ENCODE measurements around the gene HOOK2. TPM values are rescaled to one million over a fixed set of nuclear protein-coding genes. Genes with fewer than 3 reads are reported as not detected.

HOOK2 gene
- total and polyA plus RNA-seq, 2 of the 4 experiments (the other 2 are of a cell fraction): 7.5 to 21.6 TPM

- TF ChIP-seq MXI1 (IDR thresholded peaks at IDR 0.05; ENCODE audit: borderline replicate concordance, low read depth, low read length) (peak; percentile 73), FOS (IDR thresholded peaks at IDR 0.05; ENCODE audit: low read depth, low read length) (peak; percentile 97), MAFK (IDR thresholded peaks at IDR 0.05; ENCODE audit: low read depth, low read length) (no peak), MAZ (IDR thresholded peaks at IDR 0.05; ENCODE audit: borderline replicate concordance, low read depth, low read length) (peak; percentile 99)
Observed at GRCh38 chr19:12782424-12783290, 7.3 kb upstream of the HOOK2 start (continued).

- WGBS, 2 experiments (ENCODE audit: extremely low coverage in 2 of 2, insufficient read length in 1 of 2): 7% methylated on average over 10 of the region's 12 CpGs; no CpG with 5 or more reads in 1 of the 2 experiments
- Histone ChIP-seq H3K18ac (ENCODE audit: low read depth, low read length) (peak overlapping the region; percentile 99), H2AFZ (replicated peaks; ENCODE audit: low read length, poor library complexity) (peak overlapping the region; percentile 97), H3K56ac (ENCODE audit: extremely low read depth, insufficient read depth, low read length) (peak overlapping the region; percentile 82), H3K27ac (ENCODE audit: insufficient read depth, low read length) (peak overlapping the region; percentile 89), H4K91ac (ENCODE audit: insufficient read depth, low read depth, low read length) (peak overlapping the region; percentile 97), H3K9me1 (ENCODE audit: insufficient read depth, low read length) (peaks cover 36% of the 10 kb centered on the region), H3K4me1 (ENCODE audit: control insufficient read depth, insufficient read depth, low read length) (peaks cover 49% of the 10 kb centered on the region), H3K9ac (ENCODE audit: low read depth, low read length) (peak overlapping the region; percentile 79), H3K36me3 (ENCODE audit: control insufficient read depth, insufficient read depth, low read length) (no peaks in the 10 kb centered on the region), H3K14ac (replicated peaks; ENCODE audit: low read depth, low read length) (peak overlapping the region; percentile 99), H3K4ac (ENCODE audit: low read depth, low read length) (peak overlapping the region; percentile 100), H2BK15ac (ENCODE audit: low read depth, low read length) (peak overlapping the region; percentile 94), H4K20me1 (ENCODE audit: insufficient read depth, low read length) (peaks cover 3% of the 10 kb centered on the region; the same call in 1 of the 2 replicates), H3K79me1 (ENCODE audit: low read depth in 1 of 2, low read length in 2 of 2) (peaks cover 0 to 45% of the 10 kb centered on the region in 2 experiments; a peak in 3 of 4 replicates), H2AK5ac (ENCODE audit: low read depth, low read length) (peak overlapping the region; percentile 99), H3K4me2 (ENCODE audit: low read depth, low read length) (peak overlapping the region; percentile 96), H4K8ac (ENCODE audit: low read depth in 2 of 2, low read length in 2 of 2) (peak overlapping the region; percentile 92 to 98), H2BK120ac (ENCODE audit: low read depth, low read length) (peak overlapping the region; percentile 90), H4K5ac (ENCODE audit: low read depth, low read length) (peak overlapping the region; percentile 96), H3K23ac (ENCODE audit: low read depth, low read length) (peak overlapping the region; percentile 92), H3K9me3 (ENCODE audit: control insufficient read depth, insufficient read depth, low read length) (no peaks in the 10 kb centered on the region), H3K27me3 (ENCODE audit: control insufficient read depth, insufficient read depth, low read length) (no peaks in the 10 kb centered on the region), H3K4me3 (ENCODE audit: insufficient read depth, low read depth, low read length) (peak overlapping the region; percentile 50), H2AK9ac (replicated peaks; ENCODE audit: low read depth, low read length, poor library complexity) (peak overlapping the region; percentile 98), H2BK5ac (ENCODE audit: low read depth, low read length, poor library complexity, severe bottlenecking) (peak overlapping the region; percentile 95), H2BK20ac (ENCODE audit: low read depth, low read length) (peak overlapping the region; percentile 91)
- ChIA-PET POLR2A (ENCODE audit: unreplicated experiment) (interaction anchor here (0.6 to 1.6 kb wide), 2 partner anchors 10 to 83 kb away, joined by 3 to 11 read pairs; partner anchors contain the start of gene JUNB), CTCF (interaction anchor here (1.0 to 1.4 kb wide), 3 partner anchors 14 to 66 kb away, joined by 3 to 5 read pairs (median 3); no protein-coding TSS in a partner anchor)
- dilution Hi-C loops (cut with HindIII; ENCODE audit: low sequenced_read_pairs, unreplicated experiment) (no loop called here), intact Hi-C loops (cut with micrococcal nuclease) (no loop called here), in situ Hi-C loops (cut with MboI; ENCODE audit: low sequenced_read_pairs) (loop anchor here (25.0 kb wide), 1 partner anchor 1055 kb away; no protein-coding TSS in a partner anchor)
- BruUV-seq (replicated peaks): no TSS peak
- no peak for TF ChIP-seq RFX5 (IDR thresholded peaks at IDR 0.05; ENCODE audit: low read depth, low read length)
- no peak for TF ChIP-seq NFE2L2 (IDR thresholded peaks at IDR 0.05; ENCODE audit: low read depth, low read length)
- TF ChIP-seq CTCF (conservative IDR thresholded peaks at IDR 0.05; ENCODE audit: low read depth, low read length): no peak
- TF ChIP-seq RCOR1 (IDR thresholded peaks at IDR 0.05; ENCODE audit: insufficient replicate concordance, low read length): peak; percentile 33
- DNase-seq (no peak), ATAC-seq (ENCODE audit: low read depth) (no peak)
Observed at GRCh38 chr19:12782174-12782423, 6.7 kb upstream of the HOOK2 start.
